ENCODE measurements around the gene TIRAP. TPM values are rescaled to one million over a fixed set of nuclear protein-coding genes. Genes with fewer than 3 reads are reported as not detected.

Gene TIRAP
- total RNA-seq, 1 donor from 2014 or later, result 18.3 TPM

DNA sequence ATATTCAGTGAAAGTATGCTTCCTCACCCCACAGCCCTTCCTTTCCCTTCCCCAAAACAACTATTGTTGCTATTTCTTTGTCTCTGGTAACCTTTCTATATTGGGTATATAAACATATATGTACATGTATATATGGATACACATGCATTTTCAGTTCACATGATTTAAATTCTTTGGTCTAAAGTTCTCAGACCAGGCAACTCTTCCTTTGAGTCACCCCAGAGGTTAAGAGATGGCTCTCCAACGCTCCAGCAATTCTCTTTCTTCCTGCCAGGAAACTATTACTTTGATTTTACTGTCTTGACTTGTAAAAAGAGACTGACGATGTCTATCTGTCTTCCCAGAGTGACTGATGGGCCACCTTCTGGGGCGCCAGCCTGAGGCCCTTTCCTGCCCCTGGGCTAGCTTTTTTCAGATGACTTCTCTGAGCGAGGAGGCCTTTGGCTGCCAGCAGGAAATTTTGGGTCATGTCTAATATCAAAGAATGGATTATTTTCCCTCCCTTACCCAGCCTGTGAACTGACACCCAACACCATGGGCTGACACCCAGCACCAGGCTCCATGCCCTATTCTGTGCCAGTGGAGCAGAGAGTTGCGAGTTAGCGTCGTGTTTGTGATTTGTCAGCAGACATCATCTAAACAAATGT, 58.2 kb downstream of the TIRAP start:
- H3K36me3 Mint-ChIP-seq (ENCODE audit: low read depth), result peaks cover 86% of the 10 kb centered on the region

GRCh38 chr11:126341760-126342161, 58.9 kb downstream of the TIRAP start:
- Mint-ChIP-seq H3K27ac (no peak overlapping the region), H3K9me3 (no peaks in the 10 kb centered on the region), H3K4me1 (peaks cover 2% of the 10 kb centered on the region), H3K27me3 (no peaks in the 10 kb centered on the region), H3K36me3 (ENCODE audit: low read depth) (peaks cover 84% of the 10 kb centered on the region), H3K4me3 (no peak overlapping the region)
- ChIA-PET CTCF (no interaction called here), POLR2A (no interaction called here)
- intact Hi-C loops (cut with micrococcal nuclease), result no loop called here
- ATAC-seq (ENCODE audit: low read depth) (no peak), DNase-seq (no peak)
- no peak for TF ChIP-seq CTCF (IDR thresholded peaks at IDR 0.05)

More for the DNA sequence above, 58.2 kb downstream of the TIRAP start:
- Mint-ChIP-seq H3K27ac (no peak overlapping the region), H3K4me3 (no peak overlapping the region), H3K9me3 (no peaks in the 10 kb centered on the region), H3K4me1 (peaks cover 5% of the 10 kb centered on the region), H3K27me3 (no peaks in the 10 kb centered on the region)
- no peak for TF ChIP-seq CTCF (IDR thresholded peaks at IDR 0.05)
- ATAC-seq (ENCODE audit: low read depth) (no peak), DNase-seq (no peak)
- intact Hi-C loops (cut with micrococcal nuclease), result no loop called here
- ChIA-PET POLR2A (no interaction called here), CTCF (no interaction called here)

GRCh38 chr11:126343051-126343450, 60.2 kb downstream of the TIRAP start:
- ATAC-seq (ENCODE audit: low read depth), result no peak

More at GRCh38 chr11:126343051-126343450, 60.2 kb downstream of the TIRAP start:
- Mint-ChIP-seq H3K27ac (no peak overlapping the region), H3K4me1 (peaks cover 2% of the 10 kb centered on the region), H3K36me3 (ENCODE audit: low read depth) (peaks cover 84% of the 10 kb centered on the region), H3K4me3 (no peak overlapping the region), H3K9me3 (no peaks in the 10 kb centered on the region), H3K27me3 (no peaks in the 10 kb centered on the region)
- intact Hi-C loops (cut with micrococcal nuclease), result no loop called here
- no peak for TF ChIP-seq CTCF (IDR thresholded peaks at IDR 0.05)
- ChIA-PET CTCF (no interaction called here), POLR2A (no interaction called here)
- no peak for DNase-seq

Other genes with a start within 250 kb of the TIRAP start
- 0.24 and 0.27 TPM in 2 replicates for gene CDON, start 220.2 kb upstream of the TIRAP start, total RNA-seq
- 48.8 and 58.2 TPM in 2 replicates for gene RPUSD4, start 71.4 kb upstream of the TIRAP start, total RNA-seq
- 8.7 and 11.7 TPM in 2 replicates for gene FAM118B, start 71.3 kb upstream of the TIRAP start, total RNA-seq
- 121 and 128 TPM in 2 replicates for gene SRPRA, start 14.2 kb upstream of the TIRAP start, total RNA-seq
- 39.1 and 44.9 TPM in 2 replicates for gene FOXRED1, start 13.9 kb upstream of the TIRAP start, total RNA-seq
- 37.6 and 39.6 TPM in 2 replicates for gene DCPS, start 21.0 kb downstream of the TIRAP start, total RNA-seq
- 0.71 and 1.0 TPM in 2 replicates for gene ST3GAL4, start 72.6 kb downstream of the TIRAP start, total RNA-seq